OCI-LY1 (cell line): ENCODE results near the gene IGFBP7.

Experiments
- EZH2 ChIP-seq: fragments of 200-600 bp; sonication (generic), shearing (Covaris generic); IDR thresholded peaks from 2 replicates; pipeline ENCODE4 v1.8.0; 2017; ENCODE audit warnings: borderline replicate concordance, mixed run types, mild to moderate bottlenecking, antibody characterized with exemption, low read length, moderate library complexity, mixed read lengths
- TF ChIP-seq, protein P1 (sequence below): fragments of 200-600 bp; sonication (generic), shearing (Covaris generic); IDR thresholded peaks from 2 replicates; pipeline ENCODE4 v1.5.1; 2017; ENCODE audit warnings: mild to moderate bottlenecking, antibody characterized with exemption, low read length, moderate library complexity, mixed read lengths

DNA sequence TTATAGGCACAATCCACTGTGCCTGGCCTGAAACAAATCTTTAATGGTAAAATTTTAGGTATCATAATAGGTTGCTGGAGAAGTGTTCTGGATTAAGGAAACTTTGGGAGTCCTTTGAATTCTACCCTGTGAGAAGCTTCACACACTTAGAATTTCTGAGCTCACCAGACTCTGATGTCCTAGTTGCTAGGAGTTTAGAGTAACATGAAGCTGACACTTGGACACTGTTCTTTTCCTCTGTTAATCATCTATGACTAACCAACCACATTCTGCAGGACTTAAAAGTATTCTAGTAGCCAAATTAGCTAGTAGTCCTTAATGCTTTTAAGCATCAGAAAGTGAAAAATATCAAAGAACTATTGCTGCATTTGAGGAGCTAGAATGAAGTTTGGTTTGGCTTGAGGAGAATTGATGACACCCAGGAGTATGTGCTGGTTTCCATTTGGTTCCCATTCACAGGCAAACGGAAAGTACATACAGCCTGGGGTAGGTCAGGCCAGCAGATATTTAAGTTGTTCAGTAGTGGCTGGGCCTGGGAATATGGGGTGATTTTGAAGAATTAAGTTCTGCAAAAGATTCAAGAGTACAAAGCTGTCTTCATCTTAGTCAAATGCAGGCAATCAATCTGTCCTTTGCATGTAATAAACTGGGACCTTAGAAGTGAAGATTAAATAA is 38.8 kb upstream of the IGFBP7 start:
- TF ChIP-seq, protein P1, sequence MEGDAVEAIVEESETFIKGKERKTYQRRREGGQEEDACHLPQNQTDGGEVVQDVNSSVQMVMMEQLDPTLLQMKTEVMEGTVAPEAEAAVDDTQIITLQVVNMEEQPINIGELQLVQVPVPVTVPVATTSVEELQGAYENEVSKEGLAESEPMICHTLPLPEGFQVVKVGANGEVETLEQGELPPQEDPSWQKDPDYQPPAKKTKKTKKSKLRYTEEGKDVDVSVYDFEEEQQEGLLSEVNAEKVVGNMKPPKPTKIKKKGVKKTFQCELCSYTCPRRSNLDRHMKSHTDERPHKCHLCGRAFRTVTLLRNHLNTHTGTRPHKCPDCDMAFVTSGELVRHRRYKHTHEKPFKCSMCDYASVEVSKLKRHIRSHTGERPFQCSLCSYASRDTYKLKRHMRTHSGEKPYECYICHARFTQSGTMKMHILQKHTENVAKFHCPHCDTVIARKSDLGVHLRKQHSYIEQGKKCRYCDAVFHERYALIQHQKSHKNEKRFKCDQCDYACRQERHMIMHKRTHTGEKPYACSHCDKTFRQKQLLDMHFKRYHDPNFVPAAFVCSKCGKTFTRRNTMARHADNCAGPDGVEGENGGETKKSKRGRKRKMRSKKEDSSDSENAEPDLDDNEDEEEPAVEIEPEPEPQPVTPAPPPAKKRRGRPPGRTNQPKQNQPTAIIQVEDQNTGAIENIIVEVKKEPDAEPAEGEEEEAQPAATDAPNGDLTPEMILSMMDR: no peak
- no peak for TF ChIP-seq EZH2
